Esophagus squamous epithelium (tissue), 4 donors: Measurements from ENCODE around the gene TMC8.

Experiments used
- POLR2A ChIP-seq, 4 donors: fragments of 450-650 bp; IDR thresholded peaks; one replicate each; pipeline ENCODE4 v1.6.1; 2017; ENCODE audit warnings: antibody characterized with exemption in 4 of 4, mild to moderate bottlenecking in 4 of 4, moderate library complexity in 3 of 4
- TF ChIP-seq, protein P1 (sequence below), 6 experiments: fragments of 450-650 bp in 4 of 6; fragments of 200-600 bp in 2 of 6; sonication (generic) in 2 of 6; IDR thresholded peaks; one replicate each; pipeline ENCODE4 v1.5.1; 2016 to 2019; ENCODE audit warnings: antibody characterized with exemption in 6 of 6, mild to moderate bottlenecking in 4 of 6, moderate library complexity in 4 of 6

DNA sequence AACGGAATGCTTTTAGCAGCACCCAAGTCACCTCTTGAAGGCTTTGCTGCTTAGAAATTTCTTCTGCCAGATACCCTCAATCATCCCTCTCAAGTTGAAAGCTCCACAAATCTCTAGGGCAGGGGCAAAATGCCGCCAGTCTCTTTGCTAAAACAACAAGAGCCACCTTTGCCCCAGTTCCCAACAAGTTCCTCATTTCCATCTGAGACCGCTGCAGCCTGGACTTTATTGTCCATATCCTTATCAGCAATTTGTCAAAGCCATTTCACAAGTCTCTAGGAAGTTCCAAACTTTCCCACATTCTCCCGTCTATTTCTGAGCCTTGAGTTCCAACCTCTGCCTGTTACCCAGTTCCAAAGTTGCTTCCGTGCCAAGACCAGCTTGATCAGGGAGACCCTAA, 29.5 kb upstream of the TMC8 start:
- TF ChIP-seq POLR2A (IDR thresholded peaks at IDR 0.05): no peak
- TF ChIP-seq, protein P1, sequence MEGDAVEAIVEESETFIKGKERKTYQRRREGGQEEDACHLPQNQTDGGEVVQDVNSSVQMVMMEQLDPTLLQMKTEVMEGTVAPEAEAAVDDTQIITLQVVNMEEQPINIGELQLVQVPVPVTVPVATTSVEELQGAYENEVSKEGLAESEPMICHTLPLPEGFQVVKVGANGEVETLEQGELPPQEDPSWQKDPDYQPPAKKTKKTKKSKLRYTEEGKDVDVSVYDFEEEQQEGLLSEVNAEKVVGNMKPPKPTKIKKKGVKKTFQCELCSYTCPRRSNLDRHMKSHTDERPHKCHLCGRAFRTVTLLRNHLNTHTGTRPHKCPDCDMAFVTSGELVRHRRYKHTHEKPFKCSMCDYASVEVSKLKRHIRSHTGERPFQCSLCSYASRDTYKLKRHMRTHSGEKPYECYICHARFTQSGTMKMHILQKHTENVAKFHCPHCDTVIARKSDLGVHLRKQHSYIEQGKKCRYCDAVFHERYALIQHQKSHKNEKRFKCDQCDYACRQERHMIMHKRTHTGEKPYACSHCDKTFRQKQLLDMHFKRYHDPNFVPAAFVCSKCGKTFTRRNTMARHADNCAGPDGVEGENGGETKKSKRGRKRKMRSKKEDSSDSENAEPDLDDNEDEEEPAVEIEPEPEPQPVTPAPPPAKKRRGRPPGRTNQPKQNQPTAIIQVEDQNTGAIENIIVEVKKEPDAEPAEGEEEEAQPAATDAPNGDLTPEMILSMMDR (IDR thresholded peaks at IDR 0.05): no peak
